GM18873 (cell line): ENCODE results near the gene ATG5.

Experiments
- ATAC-seq: cut with Tn5 transposase; IDR thresholded peaks from one replicate; pipeline ENCODE4 v1.9.1; 2021; ENCODE audit warnings: mild to moderate bottlenecking, moderate library complexity, moderate number of reproducible peaks; ENCODE audit not compliant: unreplicated experiment, low FRiP score

ATG5 gene

DNA sequence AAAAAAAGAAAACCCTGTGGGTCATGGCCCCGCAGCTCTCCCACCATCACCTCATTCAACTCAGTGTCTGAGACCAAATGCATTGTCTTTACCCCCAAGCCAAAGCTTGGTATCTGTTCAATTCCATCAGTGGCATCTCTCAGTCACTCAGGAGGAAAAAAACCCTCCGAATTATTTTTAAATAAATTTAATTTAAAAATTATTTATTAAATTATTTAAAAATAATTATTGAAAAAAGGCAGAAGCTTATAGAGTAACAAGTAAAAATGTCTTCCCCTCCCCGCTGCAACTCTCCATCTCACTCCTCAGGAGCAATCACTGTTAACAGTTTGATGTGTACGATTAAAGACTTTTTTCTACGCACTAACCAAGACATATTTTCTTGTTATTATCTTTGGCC lies 188.7 kb downstream of the ATG5 start:
- no peak for ATAC-seq

- no peak for ATAC-seq
Measured at GRCh38 chr6:106135911-106136571, 189.5 kb downstream of the ATG5 start.

DNA sequence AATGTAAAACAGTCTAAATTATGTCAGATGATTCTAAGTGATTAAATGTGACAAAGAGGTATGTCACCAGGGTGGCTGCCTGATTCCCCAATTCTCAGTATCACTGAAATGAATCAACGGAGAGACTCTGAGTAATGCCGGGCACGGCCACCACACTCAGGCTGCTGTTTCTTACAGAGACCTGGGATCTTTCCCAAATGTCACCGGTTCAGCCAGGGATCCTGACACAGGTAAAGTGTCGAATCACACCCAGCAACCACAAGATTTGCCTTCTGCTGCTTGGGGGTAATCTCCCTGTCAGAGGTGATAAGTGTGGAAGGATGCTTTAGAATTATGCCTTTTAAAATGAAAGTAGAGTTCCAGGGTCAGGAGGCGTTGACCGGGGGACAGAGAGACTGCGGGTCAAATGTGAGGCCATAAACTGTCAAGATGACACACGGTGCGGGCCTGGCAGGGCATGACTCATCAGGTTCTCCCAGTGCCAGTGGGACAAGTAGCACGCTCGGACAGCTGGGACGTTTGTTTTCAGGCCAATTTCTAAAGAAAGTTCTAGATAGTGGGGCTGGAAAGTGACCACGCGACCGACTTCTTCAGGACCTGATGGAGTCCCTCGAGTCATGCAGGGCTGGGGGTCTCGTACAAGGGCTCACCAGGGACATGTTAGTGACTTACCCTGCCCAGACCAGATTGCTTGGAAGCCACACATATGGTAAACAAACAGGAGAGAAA lies 190.5 kb downstream of the ATG5 start:
- ATAC-seq, result no peak
